Hippocampal formation (tissue), 2 donors: Measurements from ENCODE around the gene KRTAP4-1.
A peak's percentile ranks its signal among the peaks of the same experiment; 100 is the strongest.
"Not testable (repeated sequence)": the region's sequence is repeated elsewhere in the genome, so short reads cannot be mapped to it uniquely, and the experiment has no call there.

Experiments used
- DNase-seq, 2 donors: peaks; one replicate each; lab custom pipeline; 2025; lab: John Stamatoyannopoulos, UW

KRTAP4-1 gene

DNA sequence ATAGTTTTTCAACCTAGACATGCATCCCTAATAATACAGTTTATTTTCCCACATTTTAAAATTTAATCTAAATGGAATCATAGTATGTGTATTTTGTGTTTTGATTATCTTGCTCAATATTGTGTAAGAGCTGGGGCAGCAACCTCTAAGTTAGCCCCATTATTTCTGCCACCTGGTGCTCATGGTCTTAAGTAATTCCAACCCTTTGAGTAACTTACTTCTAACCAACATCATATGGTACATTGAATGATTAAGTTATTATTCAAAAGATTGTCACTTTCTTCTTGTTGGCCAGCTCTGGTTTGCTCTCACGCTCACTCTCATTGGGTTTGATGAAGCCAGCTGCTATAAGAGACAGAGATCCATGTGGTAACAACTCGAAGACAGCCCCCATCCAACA lies 12.8 kb downstream of the KRTAP4-1 start:
- no peak for DNase-seq

DNA sequence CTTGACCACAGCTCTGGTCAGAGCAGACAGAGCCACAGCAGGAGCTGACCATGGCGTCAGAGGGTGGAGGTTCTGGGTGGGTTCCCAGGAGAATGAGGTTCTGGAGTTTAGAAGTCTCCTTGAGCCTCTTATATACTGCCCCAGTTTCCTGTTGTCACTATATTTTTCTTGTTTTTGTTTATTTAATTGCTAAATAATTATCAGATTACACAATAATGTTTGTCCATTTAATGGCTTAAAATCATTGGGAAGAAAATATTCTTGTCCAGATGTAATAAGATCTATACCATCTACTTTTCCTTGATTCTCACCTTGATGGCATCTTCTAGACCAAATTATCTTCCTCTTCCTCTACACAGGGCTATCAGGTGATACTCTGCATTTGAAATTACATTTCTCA lies 16.6 kb downstream of the KRTAP4-1 start, which contains the start of gene KRTAP4-3:
TSS of gene KRTAP4-3 (minus strand) at position 101 of the 400 bp plus-strand sequence. CDS start at position 52, 49 bp downstream.
- no peak for DNase-seq

DNA sequence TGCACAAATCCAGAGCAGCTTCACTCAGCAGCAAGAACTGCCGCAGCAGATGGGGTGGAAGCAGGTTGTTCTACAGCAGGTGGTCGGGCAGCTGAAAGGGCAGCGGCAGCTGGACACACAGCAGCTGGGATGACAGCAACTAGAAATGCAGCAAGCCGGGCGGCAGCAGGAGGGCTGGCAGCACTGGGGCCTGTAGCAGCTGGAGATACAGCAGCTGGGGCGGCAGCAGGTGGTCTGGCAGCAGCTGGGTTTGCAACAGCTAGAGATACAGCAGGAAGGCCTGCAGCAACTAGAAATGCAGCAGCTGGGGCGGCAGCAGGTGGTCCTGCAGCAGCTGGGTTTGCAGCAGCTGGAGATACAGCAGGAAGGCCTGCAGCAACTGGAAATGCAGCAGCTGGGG lies 17.1 kb downstream of the KRTAP4-1 start:
- DNase-seq: no peak

DNA sequence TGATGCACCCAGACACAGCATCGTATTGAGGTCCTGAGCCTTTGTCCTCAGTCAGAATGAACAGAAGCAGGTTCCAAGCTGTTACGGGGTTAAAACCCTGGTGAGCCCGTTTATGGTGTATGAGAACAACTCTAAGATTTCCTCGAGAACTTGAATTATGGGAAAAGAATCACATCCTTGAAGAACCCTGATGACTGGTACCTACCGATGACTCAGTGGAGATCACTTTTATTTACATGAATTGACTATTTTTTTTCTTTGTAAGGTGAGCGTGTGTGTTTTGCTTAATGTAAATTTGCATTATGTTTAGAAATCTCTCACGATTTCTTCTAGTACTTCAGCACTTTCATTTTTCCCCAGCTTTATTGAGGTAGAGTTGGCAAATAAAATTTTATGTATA lies 20.9 kb downstream of the KRTAP4-1 start:
- no peak for DNase-seq

DNA sequence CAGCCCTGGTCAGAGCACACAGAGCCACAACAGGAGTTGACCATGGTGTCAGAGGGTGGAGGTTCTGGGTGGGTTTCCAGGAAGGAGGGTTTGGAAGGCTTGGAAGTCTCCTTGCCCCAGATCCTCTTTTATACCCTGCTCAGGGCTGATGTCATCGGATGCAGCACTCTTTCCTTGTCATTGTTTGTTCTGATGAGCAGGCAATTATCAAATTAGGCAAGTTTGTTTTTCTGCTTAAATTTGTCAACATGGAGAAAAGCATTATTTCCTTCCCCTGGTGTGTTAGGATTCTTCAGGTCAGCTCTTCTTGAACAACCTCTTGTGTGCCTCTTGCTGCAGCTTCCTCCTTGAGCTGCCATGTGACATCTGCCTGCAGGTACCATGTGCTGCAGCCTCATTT lies 24.1 kb downstream of the KRTAP4-1 start, which contains the start of gene KRTAP4-4:
TSS of gene KRTAP4-4 (minus strand) at position 101 of the 400 bp plus-strand sequence. CDS start at position 44, 57 bp downstream.
- no peak for DNase-seq

DNA sequence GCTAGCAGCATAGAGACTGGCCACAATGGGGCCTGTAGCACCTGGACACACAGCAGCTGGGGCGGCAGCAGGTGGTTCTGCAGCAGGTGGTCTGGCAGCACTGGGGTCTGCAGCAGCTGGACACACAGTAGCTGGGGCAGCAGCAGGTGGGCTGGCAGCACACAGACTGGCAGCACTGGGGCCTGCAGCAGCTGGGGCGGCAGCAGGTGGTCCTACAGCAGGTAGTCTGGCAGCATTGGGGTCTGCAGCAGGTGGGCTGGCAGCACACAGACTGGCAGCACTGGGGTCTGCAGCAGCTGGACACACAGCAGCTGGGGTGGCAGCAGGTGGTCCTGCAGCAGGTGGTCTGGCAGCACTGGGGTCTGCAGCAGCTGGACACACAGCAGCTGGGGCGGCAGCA lies 24.5 kb downstream of the KRTAP4-1 start:
- not testable (repeated sequence) for DNase-seq

DNA sequence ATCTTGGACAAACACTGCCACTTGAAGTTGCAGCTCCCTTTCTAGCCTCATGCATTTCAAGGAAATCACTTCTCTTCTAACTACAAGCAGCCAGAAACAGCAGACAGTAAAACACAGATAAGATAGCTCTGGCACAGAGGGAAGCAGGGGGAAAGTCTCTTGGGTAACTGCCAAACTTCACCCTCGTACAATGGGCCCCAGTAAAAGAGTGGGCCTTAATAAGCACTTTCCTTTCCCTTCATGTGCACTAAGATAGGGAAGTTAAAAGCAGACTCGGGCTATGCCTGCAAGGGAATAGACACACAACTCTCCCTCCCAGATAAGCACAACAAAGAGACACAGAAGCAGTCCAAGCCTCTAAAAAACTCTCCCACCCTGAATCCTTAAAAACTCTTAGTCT lies 30.9 kb downstream of the KRTAP4-1 start:
- DNase-seq: peak; percentile 2 to 5

DNA sequence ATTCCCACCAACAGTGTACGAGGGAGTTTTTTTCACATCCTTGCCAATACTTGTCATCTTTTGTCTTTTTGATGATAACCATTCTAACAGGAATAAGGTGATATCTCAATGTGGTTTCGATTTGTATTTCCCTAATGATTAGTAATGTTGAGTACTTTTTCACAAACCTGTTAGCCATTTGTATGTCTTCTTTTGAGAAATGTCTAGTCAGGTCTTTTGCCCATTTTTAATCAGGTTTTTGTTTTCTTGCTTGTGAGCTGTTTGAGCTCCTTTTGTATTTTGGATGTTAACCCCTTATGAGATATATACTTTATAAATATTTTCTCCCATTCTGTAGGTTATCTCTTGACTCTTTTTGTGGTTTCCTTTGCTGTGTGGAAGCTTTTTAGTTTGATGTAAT lies 33.2 kb downstream of the KRTAP4-1 start:
- DNase-seq: no peak

DNA sequence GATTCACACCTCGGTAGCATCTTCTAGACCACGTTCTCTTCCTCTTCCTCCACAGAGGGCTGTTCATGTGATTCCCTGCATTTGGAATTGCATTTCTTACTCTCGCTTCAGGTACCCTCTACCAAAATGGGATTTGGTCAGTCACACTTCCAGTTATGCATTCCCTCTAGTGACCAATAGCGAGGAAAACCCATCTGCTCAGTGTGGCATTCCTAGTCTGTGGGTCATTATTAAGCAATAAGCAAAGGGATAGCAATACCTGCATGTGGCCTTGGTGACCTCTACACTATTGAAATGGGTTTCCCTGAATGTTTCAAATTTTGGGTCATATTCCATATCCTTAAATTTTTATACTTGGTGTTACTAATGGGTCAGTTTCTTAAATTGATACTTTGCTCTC lies 34.7 kb downstream of the KRTAP4-1 start:
- no peak for DNase-seq

DNA sequence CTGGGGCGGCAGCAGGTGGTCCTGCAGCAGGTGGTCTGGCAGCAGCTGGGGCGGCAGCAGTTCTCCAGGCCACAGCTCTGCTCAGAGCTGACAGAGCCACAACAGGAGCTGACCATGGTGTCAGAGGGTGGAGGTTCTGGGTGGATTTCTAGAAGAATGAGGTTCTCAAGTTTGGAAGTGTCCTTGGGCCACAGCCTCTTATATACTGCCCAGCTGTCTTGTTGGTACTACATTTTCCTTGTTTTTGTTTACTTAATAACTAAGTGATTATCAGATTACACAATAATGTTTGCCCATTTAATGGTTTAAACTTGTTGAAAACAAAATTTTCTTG lies 35.1 kb downstream of the KRTAP4-1 start, which contains the start of gene KRTAP4-5:
TSS of gene KRTAP4-5 (minus strand) at position 174 of the 334 bp plus-strand sequence. CDS start at position 116, 58 bp downstream.
- no peak for DNase-seq

DNA sequence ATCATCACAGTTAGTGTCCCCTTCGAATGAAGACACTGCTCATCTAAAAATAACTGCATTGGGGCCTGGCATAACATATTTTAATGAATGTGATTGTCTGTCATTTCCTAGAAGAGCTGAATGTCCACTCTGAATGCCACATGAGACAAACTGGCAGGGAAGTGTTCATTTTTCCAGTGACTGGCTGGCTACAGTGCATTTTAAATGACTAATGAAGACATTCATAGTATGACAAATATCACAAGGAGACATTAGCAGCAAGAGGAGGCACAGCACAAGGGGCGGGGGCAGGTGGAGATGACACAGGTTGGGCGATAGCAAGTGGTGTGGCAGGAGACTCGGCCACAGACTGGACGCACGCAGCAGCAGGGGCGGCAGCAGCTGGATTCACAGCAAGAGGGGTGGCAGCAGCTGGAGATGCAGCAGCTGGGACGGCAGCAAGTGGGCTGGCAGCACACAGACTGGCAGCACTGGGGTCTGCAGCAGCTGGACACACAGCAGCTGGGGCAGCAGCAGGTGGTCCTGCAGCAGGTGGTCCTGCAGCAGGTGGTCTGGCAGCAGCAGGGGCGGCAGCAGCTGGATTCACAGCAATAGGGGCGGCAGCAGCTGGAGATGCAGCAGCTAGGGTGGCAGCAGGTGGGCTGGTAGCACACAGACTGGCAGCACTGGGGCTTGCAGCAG lies 35.6 kb downstream of the KRTAP4-1 start:
- DNase-seq: not testable (repeated sequence)

DNA sequence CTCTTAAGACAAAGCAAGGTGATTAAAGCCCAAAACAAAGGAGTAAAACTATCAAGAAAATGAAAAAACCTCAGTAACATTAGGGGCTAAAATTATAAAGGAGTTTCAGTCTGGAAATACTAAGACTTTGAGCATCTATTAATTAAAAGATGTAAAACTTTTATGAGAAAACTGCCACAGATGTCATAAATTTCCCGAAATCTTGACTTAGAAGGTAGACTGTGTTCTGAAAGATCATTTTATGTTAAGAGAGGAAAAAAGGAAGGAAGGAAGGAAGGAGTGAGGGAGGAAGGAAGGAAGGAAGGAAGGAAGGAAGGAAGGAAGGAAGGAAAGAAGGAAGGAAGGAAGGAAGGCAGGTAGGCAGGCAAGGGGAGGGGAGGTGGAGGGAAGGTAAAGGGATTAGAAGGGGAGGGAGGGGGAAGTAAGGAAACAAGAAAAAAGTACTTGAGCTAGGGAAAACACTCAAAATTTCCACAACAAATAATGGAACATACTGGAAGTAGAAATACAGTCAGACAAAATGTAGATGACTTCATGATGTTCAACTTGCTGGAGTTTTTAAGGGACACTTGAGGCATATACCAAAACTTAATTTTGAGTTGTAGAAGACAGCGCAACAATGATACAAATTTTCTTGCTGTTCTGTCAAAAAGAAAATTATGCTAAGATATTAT lies 37.0 kb downstream of the KRTAP4-1 start:
- no peak for DNase-seq

DNA sequence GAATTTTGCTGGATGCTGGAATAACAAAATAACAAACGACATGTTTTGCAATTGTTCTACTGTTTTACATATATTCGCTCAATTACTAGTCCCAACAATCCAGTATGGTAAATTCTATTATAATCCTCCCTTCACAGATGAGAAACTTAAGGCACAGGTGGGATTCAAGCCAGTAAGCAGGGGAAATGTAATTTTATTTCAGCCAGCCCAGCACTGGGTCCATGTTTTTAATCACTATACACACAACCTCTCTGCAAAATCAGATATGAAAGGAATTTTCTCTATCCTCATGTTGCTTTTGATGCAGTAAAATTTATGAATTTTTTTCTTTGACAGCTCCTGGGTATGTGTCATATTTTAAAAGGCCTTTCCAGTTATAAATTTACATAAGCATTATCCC lies 39.5 kb downstream of the KRTAP4-1 start:
- DNase-seq: no peak

DNA sequence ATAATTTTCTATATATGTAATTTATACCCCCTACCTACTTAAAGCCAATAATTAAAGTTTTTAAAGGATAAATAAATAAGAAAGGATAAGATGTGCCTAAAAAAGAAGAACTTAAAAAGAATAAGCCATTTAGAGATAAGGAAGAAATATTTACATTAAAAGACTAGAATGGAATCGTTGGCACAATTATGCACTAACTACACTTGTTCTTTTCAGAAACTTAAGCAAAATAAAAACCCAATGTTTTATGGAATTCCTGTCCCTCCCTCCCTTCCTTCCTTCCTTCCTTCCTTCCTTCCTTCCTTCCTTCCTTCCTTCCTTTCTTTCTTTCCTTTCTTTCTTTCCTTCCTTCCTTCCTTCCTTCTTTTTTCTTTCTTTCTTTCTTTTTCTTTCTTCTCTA lies 39.9 kb downstream of the KRTAP4-1 start:
- no peak for DNase-seq

DNA sequence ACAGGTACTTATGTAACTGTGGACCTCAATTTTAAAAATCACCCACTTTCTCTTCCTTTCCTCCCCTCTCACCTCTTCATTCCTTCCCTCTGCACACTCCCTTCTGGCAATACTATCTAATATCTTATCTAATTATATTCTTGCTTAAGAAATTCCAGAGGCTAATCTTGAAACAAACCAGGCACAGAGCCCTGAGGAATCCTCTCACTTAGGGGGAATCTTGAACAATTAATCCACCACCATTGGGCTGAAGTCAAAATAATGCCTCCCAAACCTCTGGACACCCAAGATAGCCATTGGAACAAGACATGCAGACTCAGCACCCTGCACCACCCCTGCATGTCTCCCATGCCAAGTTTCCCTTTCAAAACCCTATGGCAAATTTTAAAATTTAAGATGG lies 43.4 kb downstream of the KRTAP4-1 start:
- no peak for DNase-seq

DNA sequence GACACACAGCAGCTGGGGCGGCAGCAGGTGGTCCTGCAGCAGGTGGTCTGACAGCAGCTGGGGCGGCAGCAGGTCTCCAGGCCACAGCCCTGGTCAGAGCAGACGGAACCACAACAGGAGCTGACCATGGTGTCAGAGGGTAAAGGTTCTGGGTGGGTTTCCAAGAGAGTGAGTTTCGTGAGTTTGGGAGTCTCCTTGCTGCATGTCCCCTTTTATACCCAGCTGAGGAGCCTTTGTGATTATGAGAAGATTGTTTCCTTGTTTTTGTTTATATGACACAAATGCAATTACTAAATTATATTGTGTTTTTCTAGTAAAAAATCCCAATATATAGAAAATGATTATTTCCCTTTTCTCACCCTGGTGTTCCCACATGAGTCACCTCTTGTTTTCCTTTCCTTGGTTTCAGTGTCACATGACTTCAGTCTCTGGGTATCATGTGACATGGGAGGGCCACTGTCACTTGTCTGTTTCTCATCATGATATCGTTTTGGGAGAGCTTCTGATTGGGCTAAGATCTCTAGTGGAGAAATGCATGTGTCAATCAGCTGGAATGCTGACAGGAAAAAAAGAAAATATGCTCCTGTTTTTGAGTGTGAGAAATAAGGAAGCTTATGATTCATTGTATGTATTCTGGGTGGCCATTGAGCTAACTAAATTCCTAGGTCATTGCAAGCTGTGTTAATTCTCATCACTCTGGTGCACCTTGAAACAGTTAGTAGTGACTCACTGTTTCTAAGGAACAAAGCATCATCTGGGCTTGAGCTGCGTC lies 44.2 kb downstream of the KRTAP4-1 start, which contains the start of gene KRTAP4-6:
TSS of gene KRTAP4-6 (minus strand) at position 185 of the 772 bp plus-strand sequence. CDS start at position 128, 57 bp downstream.
- DNase-seq: no peak

DNA sequence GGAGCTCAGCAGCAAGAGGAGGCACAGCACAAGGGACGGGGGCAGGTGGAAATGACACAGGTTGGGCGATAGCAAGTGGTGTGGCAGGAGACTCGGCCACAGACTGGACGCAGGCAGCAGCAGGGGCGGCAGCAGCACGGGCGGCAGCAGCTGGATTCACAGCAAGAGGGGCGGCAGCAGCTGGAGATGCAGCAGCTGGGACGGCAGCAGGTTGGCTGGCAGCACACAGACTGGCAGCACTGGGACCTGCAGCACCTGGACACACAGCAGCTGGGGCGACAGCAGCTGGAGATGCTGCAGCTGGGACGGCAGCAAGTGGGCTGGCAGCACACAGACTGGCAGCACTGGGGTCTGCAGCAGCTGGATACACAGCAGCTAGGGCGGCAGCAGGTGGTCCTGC lies 44.8 kb downstream of the KRTAP4-1 start:
- DNase-seq: not testable (repeated sequence)
